IPS-18c (cell line): ENCODE measurements around the gene NFX1.

Experiments used
- H3K4me3 ChIP-seq: 2 replicates; pipeline ENCODE4 v1.7.0; 2013; ENCODE audit warnings: low read depth, mild to moderate bottlenecking, low read length, moderate library complexity; ENCODE audit not compliant: insufficient read depth
- H3K9me3 ChIP-seq: one replicate; pipeline ENCODE4 v1.6.1; 2013; ENCODE audit warnings: mild to moderate bottlenecking, low read length, moderate library complexity; ENCODE audit not compliant: control insufficient read depth, insufficient read depth

Gene NFX1

DNA sequence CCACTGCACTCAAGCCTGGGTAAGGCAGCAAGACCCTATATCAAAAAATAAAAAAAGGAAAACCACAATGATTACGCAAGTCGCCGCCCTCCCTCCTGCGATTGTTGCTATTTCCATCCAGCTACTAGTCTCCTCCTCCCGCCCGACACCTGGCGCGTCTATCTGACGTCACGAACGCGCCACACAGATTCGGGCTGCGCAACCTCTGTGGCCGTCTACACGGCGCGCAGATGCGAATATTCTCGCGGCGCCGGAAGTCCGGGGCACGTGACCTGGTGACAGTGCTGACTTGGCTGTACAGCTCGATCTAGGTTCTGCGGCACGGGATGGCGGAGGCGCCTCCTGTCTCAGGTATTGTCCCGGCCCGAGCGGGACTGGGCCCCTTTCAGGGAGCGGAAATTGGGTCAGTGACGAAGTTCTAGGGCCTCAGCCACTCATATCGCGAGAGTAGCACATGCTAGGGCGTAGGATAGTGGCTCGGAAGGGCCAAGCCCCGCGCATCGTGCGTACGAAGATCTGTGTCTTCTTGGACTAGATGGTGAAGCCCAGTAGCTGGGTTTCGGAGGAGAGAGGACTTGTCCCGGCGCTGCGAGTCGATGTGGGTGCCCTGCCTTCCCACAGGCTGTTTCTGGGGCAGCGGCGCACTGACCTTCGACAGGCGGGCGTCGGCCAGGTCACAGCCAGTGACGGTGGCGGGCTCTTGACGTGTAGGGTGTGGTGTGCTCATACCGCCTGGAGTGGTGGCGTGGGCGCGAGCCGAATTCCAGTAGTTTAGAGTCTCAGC is at the start of gene NFX1:
TSS of gene NFX1 (plus strand) at position 270 of the 784 bp plus-strand sequence. CDS start at position 327, 57 bp downstream.
- no peaks in the 10 kb centered on the region for H3K9me3 ChIP-seq
- H3K4me3 ChIP-seq = peak within 1 kb of the TSS; percentile 99

DNA sequence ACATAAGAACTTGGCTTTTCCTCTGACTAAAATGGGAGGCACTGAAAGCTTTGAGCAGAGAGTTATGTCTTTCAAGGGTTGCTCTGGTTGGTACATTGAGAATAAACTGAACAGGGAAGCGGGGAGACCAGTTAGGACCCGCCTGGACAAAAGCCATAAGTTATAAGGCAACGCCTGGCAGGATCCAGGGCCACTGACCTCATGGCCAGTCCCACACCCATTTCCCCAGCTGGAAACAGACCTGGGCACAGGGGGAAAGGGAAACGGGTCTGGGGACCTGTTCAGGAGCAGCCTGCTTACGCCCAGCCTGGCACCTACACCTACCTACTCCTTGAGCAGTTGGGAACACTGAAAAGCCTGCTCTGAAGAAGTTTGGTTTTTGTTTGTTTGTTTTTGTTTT is 49.0 kb upstream of the NFX1 start:
- no peaks in the 10 kb centered on the region for H3K9me3 ChIP-seq
- no peak overlapping the region for H3K4me3 ChIP-seq

DNA sequence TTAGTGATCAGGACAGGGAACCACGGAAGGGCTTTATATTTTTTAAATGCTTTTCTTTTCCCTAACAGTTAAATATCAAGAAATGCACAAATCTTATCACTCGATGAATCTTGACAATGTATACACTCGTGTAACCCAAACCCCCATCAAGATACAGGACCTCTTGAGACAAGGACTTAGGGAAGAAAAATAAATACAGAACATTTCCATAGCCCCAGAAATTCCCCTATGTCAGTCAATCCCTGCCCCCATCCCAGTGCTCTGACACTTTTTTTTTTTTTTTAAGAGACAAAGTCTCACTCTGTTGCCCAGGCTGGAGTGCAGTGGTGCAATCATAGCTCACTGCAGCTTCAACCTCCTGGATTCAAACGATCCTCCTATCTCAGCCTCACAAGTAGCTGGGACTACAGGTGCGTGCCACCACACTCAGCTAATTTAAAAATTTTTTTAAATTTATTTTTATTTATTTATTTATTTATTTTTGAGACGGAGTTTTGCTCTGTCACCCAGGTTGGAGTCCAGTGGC is 47.6 kb upstream of the NFX1 start:
- Histone ChIP-seq H3K9me3 (no peaks in the 10 kb centered on the region), H3K4me3 (no peak overlapping the region)

GRCh38 chr9:33244137-33244784 is 46.1 kb upstream of the NFX1 start:
- H3K9me3 ChIP-seq = no peaks in the 10 kb centered on the region
- H3K4me3 ChIP-seq = no peak overlapping the region

GRCh38 chr9:33245341-33245740 is 45.0 kb upstream of the NFX1 start:
- no peak overlapping the region for H3K4me3 ChIP-seq
- no peaks in the 10 kb centered on the region for H3K9me3 ChIP-seq

DNA sequence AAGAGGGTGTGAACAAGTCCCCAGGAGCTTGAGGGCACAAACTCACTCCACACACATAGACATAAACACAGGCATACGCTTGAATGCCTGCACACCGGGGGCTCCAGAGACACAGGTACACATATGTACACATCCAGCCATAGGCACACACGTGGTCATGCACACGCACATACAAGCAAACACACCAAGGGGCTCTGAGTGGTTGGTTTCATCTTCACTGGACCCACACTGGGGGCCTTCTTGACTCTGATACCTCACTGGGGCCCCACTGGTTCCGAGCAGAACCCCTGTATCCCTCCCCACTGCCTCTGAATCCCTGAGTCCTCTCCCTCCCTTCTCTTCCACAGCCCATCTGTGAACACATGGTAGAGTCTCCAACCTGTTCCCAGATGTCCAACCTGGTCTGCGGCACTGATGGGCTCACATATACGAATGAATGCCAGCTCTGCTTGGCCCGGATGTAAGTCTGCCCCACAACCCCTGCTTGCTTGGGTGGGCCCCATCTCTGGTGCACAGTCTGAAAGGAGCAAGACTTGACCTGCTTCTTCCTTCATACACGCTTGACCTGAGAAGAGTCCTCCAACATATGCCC is 44.0 kb upstream of the NFX1 start:
- no peaks in the 10 kb centered on the region for H3K9me3 ChIP-seq
- H3K4me3 ChIP-seq = no peak overlapping the region

GRCh38 chr9:33248606-33249005 is 41.7 kb upstream of the NFX1 start:
- Histone ChIP-seq H3K9me3 (no peaks in the 10 kb centered on the region), H3K4me3 (no peak overlapping the region)

GRCh38 chr9:33249087-33249658 is 41.1 kb upstream of the NFX1 start:
- Histone ChIP-seq H3K9me3 (no peaks in the 10 kb centered on the region), H3K4me3 (no peak overlapping the region)

GRCh38 chr9:33249983-33250382 is 40.3 kb upstream of the NFX1 start:
- Histone ChIP-seq H3K9me3 (no peaks in the 10 kb centered on the region), H3K4me3 (no peak overlapping the region)

- Histone ChIP-seq H3K4me3 (no peak overlapping the region), H3K9me3 (no peaks in the 10 kb centered on the region)
Observed at GRCh38 chr9:33250458-33250995, 39.8 kb upstream of the NFX1 start.

GRCh38 chr9:33254211-33254610 is 36.1 kb upstream of the NFX1 start:
- Histone ChIP-seq H3K9me3 (no peaks in the 10 kb centered on the region), H3K4me3 (no peak overlapping the region)

- H3K9me3 ChIP-seq = no peaks in the 10 kb centered on the region
- H3K4me3 ChIP-seq = no peak overlapping the region
Observed at GRCh38 chr9:33255014-33255413, 35.3 kb upstream of the NFX1 start.

- Histone ChIP-seq H3K4me3 (no peak overlapping the region), H3K9me3 (no peaks in the 10 kb centered on the region)
Observed at GRCh38 chr9:33255471-33255870, 34.8 kb upstream of the NFX1 start.

DNA sequence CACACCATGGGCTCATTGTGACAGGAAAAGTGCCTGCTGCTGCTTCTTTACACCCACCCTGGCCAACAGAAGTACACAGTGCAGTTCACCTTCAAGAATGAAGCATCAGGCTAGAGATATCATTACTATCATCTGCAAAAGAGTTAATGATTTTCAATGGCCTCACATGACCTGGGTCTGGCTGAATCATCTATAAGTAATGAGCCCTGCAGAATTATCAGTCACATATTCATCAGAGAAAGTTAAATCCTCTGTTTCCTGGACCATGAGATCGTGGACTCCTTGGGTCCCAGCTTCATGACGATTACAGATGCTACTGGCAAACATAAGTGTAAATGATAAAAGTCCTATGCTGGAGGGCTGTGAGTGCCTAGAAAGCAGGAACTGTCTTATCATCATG is 34.1 kb upstream of the NFX1 start:
- no peaks in the 10 kb centered on the region for H3K9me3 ChIP-seq
- H3K4me3 ChIP-seq = no peak overlapping the region

GRCh38 chr9:33257276-33257675 is 33.0 kb upstream of the NFX1 start:
- no peak overlapping the region for H3K4me3 ChIP-seq
- H3K9me3 ChIP-seq = no peaks in the 10 kb centered on the region

DNA sequence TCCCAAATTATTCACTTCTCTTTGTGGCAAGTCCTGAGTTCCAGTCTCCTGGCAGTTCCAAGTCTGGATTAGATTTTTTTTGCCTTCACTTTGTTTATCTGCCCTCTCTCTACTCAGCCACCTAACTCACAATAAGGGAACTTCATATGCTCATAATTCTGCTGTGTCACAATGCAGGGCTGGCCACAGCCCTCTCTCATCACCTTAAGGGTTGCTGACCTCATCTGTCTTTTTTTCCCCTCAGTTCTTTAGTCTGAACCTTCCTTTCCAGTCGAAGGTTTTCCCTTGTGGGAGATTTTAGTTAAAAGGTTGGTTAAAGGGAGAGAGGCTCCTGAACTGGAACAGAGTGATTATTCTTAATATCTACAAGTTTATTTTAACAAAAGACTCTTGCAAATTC is 29.9 kb upstream of the NFX1 start:
- H3K4me3 ChIP-seq = no peak overlapping the region

DNA sequence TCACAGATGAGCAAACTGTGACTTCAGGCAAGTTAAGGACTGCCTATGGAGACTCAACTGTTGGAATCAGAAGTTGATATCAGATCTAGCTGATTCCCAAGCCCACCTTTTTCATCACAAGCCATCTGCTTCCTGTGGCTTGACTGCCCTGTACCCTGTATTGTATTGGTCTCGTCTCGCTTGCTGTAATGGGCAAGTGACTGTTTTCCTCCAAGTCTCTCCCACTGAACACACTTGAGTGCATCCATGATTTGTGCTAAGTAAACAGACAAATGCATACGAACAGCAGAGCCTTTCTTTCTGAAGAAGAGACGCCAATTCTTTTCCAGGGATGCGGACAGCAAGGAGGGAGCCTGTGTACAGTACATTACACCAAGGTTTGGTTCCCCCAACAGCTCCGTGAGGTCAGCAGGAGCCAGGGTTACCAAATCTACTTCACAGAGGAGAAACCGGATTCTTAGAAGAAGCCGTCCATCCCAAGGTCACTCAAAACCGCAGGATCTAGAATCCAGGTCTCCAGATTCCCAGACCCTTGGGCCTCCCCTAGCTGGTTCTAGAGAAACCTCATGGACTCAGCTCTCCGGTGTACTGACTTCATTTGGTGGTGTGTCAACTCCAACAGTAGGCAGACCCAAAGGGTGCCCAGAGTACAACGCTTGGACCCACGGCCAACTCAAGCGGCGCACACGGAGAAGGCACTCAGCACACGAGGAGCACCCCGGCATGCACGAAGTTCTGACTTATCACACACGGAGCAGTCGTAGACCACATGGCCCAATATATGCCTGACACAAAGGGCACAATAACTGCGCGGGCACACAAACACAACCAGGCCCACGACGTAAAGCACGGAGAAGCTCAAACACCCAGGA is 26.9 kb upstream of the NFX1 start:
- Histone ChIP-seq H3K9me3 (no peaks in the 10 kb centered on the region), H3K4me3 (peak overlapping the region; percentile 96)

More for the DNA sequence above, 29.9 kb upstream of the NFX1 start:
- H3K9me3 ChIP-seq = no peaks in the 10 kb centered on the region
